ENCODE results near the gene LCP1.
"Not testable (repeated sequence)": the region's sequence is repeated elsewhere in the genome, so short reads cannot be mapped to it uniquely, and the experiment has no call there.

Gene LCP1

GRCh38 chr13:46181377-46181839 is 569 bp downstream of the LCP1 start:
- DNase-seq (ENCODE audit: low spot score), result no peak

DNA sequence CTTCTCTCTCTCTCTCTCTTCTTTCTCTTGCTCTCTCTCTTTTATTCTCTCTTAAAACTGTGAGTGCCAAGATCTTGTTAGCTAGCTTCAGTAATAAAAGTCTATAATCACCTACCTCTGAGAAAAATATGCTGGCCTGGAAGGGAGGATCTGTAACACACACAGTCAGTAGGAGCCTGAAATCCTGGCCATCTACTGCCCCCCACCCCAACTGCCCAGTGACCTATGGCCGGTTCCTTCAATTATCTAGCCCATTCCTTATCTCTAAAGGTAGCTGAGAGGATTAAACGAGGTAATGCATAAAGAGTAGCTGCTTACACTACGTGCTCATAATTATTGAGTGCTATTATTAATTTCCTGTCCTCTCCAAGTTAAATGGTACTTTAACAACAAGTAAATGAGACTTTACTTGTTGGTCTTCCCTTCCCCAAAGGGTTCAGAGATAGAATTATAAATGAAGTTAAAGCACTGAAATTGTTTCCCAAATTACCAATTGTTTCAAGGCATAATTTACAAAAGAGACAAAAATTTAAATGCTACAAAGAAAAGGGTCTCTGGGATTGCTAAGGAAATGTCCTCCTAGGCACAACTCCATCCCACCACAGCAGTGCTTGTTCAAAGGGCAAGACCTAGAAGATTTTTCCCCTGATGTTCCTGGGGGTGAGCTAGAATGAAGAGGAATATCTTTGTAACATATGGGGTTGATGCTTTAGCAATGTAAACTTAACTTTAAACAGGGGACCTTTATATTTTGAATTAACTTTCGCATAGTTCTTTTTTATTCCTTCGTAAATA is 1.8 kb downstream of the LCP1 start:
- no peak for DNase-seq (ENCODE audit: low spot score)

GRCh38 chr13:46179491-46179908 is 2.5 kb downstream of the LCP1 start:
- DNase-seq (ENCODE audit: low spot score), result no peak

DNA sequence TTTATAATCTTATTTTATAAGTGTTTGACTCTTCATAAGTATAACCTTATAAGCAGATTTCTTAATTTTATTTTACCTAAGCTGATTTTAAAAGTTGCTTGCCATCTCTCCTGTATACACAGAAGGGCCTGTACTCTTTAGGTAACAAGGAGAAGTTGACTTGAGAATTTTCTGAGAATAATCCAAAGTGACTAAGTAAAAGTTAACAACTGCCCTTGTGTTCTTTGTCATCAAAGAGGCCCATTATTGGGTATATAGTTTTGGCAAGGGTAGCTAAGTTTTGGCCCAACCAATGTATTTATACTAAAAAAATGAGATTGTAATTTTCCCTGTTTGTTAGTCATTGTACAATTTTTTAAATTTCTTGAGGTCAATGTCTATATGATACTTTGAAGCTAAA is 3.2 kb downstream of the LCP1 start:
- DNase-seq (ENCODE audit: low spot score), result no peak

- DNase-seq (ENCODE audit: low spot score), result no peak
Observed at GRCh38 chr13:46178143-46178542, 3.8 kb downstream of the LCP1 start.

GRCh38 chr13:46176756-46177155 is 5.2 kb downstream of the LCP1 start:
- no peak for DNase-seq (ENCODE audit: low spot score)

- no peak for DNase-seq (ENCODE audit: low spot score)
Observed at GRCh38 chr13:46173656-46174055, 8.3 kb downstream of the LCP1 start.

DNA sequence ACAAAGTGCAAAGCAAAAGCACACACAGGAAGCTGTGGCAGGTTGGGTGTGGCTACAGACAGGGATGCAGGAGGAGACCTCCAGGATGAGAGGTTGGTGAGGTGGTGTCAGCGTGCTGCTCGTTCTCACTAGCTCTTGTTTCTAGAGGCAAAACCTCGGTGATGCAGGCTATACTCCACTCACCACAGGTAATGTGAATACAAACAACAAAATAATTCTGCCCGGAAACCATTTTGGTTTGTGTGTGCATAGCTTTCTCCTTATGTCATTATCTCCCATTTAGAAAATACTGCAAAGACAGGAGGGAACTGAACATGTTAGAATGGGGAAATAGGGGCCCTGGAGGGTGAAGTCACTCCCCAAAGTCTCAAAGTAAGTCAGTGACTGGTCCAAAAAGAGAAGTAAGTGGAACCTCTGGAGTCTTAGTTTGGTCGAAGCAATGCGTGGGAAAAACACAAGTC is 9.4 kb downstream of the LCP1 start:
- no peak for DNase-seq (ENCODE audit: low spot score)

- no peak for DNase-seq (ENCODE audit: low spot score)
Observed at GRCh38 chr13:46171739-46172138, 10.2 kb downstream of the LCP1 start.

- DNase-seq (ENCODE audit: low spot score), result no peak
Observed at GRCh38 chr13:46171217-46171616, 10.8 kb downstream of the LCP1 start.

DNA sequence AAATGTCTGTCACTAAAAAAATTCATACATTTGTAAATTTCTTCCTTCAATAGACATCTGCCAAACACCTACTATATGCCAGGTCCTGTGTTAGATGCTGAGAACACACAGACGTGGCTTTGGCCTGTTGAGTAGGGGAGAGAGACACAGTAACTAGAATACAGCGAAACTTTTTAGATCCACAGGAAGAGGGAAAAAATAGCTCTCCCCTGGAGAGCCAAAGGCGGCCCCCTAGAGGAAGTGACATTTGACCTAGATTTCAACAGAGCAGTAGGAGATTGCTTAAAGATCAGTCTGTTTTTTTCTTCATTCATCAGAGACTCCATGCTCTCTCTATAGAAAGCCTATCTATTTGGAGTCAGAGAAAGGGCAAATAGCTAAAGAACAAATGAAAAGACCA is 11.3 kb downstream of the LCP1 start:
- DNase-seq (ENCODE audit: low spot score), result no peak

- peak; percentile 68 for DNase-seq (ENCODE audit: low spot score)
Observed at GRCh38 chr13:46170268-46170667, 11.7 kb downstream of the LCP1 start.

DNA sequence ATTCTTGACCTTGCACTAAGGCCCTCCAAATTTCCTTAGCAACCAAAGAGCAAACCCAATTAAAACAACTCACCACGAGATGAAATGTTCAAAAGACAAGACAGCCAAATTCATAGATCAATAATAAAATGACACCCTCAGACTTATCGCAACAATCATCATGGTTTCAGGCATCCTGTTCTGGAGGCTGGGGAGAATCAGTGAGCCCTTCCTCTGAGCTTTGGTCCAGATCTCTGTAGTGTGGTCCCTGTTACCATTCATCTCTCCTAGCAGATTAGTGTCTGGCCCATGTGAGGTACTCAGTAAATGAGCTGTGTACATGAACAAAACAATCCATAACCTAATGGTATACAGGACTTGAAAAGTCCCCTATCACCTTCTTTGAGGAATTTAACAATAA is 12.2 kb downstream of the LCP1 start:
- no peak for DNase-seq (ENCODE audit: low spot score)

GRCh38 chr13:46168783-46169182 is 13.2 kb downstream of the LCP1 start:
- DNase-seq (ENCODE audit: low spot score), result no peak

GRCh38 chr13:46168341-46168740 is 13.6 kb downstream of the LCP1 start:
- no peak for DNase-seq (ENCODE audit: low spot score)

GRCh38 chr13:46166947-46167610 is 14.9 kb downstream of the LCP1 start:
- no peak for DNase-seq (ENCODE audit: low spot score)

DNA sequence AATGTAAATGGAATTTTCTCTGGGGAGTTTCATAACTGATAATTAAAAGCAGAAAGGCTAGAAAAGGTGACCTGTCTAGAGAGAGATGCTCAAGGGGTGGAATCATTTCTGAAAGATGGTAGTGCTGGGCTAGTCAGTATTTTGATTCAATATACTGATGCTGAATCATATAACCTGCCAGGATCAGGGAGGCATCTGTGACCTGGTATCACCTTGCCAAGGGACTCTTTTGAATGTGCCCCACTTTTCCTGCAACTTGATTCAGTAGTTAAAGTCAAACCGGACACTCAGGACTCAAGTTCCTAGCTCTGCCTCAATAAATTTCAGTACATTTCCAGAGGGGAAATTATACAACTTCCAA is 15.8 kb downstream of the LCP1 start:
- no peak for DNase-seq (ENCODE audit: low spot score)

DNA sequence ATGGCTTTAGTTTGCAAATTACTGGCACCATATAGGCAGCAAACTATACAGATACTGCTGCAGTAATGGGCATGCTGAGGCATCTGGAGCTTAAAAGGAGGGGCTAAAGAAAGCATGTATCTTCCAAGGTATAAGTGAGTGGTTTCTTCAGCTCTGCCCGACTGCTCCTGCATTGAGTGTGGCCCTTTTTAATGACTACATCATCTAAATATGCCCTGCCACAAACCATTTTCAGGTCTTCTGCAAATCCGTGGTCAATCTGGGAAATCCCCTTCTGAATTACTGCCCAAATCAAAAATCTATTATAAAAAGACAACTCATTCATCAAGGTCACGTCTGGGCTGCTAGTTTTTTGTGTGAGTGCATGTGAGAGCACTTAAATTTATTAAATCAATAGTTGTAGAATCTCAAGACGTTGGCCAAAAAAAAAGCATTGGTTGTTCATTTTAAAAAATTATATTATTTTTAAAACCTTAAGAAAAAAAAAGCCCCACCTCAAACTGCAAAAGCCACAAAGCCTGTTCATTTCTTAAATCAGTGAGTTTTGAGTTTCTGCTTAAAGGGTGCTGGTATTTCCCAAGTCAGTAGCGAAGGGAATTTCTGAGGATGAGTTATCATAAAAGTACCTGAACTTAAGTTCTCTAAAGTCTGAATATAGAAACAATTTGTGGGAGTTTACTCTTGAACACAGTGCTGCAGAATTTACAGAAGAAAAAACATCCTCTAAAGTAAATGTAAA is 16.3 kb downstream of the LCP1 start:
- no peak for DNase-seq (ENCODE audit: low spot score)

- DNase-seq (ENCODE audit: low spot score), result no peak
Observed at GRCh38 chr13:46164661-46165060, 17.3 kb downstream of the LCP1 start.

DNA sequence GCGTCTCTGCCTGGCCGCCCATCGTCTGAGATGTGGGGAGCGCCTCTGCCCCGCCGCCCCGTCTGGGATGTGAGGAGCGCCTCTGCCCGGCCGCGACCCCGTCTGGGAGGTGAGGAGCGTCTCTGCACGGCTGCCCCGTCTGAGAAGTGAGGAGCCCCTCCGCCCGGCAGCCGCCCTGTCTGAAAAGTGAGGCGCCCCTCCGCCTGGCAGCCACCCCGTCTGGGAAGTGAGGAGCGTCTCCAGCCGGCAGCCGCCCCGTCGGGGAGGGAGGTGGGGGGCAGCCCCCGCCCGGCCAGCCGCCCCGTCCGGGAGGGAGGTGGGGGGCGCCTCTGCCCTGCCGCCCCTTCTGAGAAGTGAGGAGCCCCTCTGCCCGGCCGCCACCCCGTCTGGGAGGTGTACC is 19.2 kb downstream of the LCP1 start:
- not testable (repeated sequence) for DNase-seq (ENCODE audit: low spot score)

GRCh38 chr13:46160471-46161066 is 21.4 kb downstream of the LCP1 start:
- DNase-seq (ENCODE audit: low spot score), result peak; percentile 78

- peak; percentile 86 for DNase-seq (ENCODE audit: low spot score)
Observed at GRCh38 chr13:46160065-46160464, 21.9 kb downstream of the LCP1 start.

All from cerebellar cortex (tissue), 1 donor.